Testis (tissue), 3 donors: ENCODE results near the gene CPNE1. TPM values are rescaled to one million over a fixed set of nuclear protein-coding genes. Genes with fewer than 3 reads are reported as not detected.
"Not testable (repeated sequence)": the region's sequence is repeated elsewhere in the genome, so short reads cannot be mapped to it uniquely, and the experiment has no call there.

ENCODE experiments used
- DNase-seq: peaks from one replicate; pipeline ENCODE4 v3.0.0-alpha.2; 2019
- H3K27ac ChIP-seq, 2 donors: fragments of 200-600 bp; sonication (generic); one replicate each; pipeline ENCODE4 v1.5.1; 2019
- H3K27me3 ChIP-seq: fragments of 200-600 bp; sonication (generic); one replicate; pipeline ENCODE4 v1.5.1; 2019
- H3K36me3 ChIP-seq: fragments of 200-600 bp; sonication (generic); one replicate; pipeline ENCODE4 v1.5.1; 2017; ENCODE audit warnings: low read depth; ENCODE audit errors: missing control alignments
- H3K4me1 ChIP-seq: fragments of 200-600 bp; sonication (generic); one replicate; pipeline ENCODE4 v1.5.1; 2019
- H3K4me3 ChIP-seq, 2 donors: fragments of 200-600 bp; sonication (generic); one replicate each; pipeline ENCODE4 v1.5.1; 2017 to 2019
- H3K9me3 ChIP-seq: fragments of 200-600 bp; sonication (generic); one replicate; pipeline ENCODE4 v1.5.1; 2017
- CTCF ChIP-seq, 3 experiments: fragments of 450-650 bp in 2 of 3; fragments of 200-600 bp in 1 of 3; sonication (generic) in 1 of 3; IDR thresholded peaks; one replicate each; pipeline ENCODE4 v1.5.1; 2016 to 2019; ENCODE audit warnings: antibody characterized with exemption in 3 of 3, mild to moderate bottlenecking in 2 of 3, moderate library complexity in 1 of 3
- POLR2A ChIP-seq: fragments of 450-650 bp; IDR thresholded peaks from one replicate; pipeline ENCODE4 v1.6.1; 2017; ENCODE audit warnings: antibody characterized with exemption, mild to moderate bottlenecking, moderate library complexity
- WGBS, 2 donors: methylation state at CpG; one replicate each; pipeline ENCODE4 v1.1.5; 2018; 5-methylcytosine and 5-hydroxymethylcytosine counted together
- intact Hi-C: fragments of 100-400 bp; cut with DNase I; formaldehyde crosslinking; loops from one replicate; pipeline ENCODE4 v1.15.1; 2023; ENCODE audit warnings: low total_unique reads
- polyA plus RNA-seq: library from polyadenylated mRNA; stranded (reverse); fragments of 350-450 nt; fragmentation: Illumina TruSeq; extraction: RNeasy Lipid Tissue Mini Kit (QIAGEN cat#74804); gene quantifications from one replicate; pipeline ENCODE4 v1.2.3, GENCODE V29; 2014; ENCODE audit warnings: low read depth, low replicate concordance; ENCODE audit not compliant: insufficient read depth
- total RNA-seq, 2 donors: library from RNA; depleted of rRNA; stranded (reverse); fragments of >200 nt; gene quantifications; one replicate each; pipeline ENCODE4 v1.2.3, GENCODE V29; 2016

CPNE1 gene
- total and polyA plus RNA-seq, 3 donors from 2014 or later, result 60.6 to 105 (median 103) TPM

DNA sequence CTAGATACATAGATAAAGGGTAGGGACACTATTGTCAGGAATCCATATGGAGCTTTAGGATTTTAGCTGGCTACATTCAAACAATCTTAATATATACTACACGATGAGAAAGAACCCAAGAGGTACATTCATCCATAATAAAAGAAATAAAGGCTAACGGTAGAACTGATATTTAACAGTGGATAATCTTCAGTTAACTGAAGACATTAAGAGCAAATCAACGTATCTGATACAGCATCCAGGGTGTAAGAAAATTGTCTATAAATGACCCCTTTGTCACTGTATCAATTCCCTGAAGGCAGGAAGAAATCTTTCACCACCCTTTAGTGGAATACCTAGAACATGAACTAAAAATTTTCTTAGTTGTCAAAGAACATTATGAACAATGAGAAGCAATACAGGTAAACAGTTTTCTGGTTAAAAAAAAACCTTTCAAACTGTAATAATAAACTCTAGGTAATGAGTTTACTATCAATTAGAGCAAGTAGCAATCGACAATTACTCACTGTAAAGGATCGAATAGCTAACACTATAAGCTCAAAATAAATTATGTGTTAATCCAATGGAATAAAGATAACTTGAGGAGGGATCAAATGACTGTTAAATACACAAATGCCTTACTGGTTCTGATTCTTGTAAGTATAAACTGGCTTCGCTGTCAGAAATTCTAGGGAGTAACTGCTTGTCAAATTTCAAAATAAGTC is 46.3 kb upstream of the CPNE1 start:
- Histone ChIP-seq H3K4me3 (no peak overlapping the region), H3K9me3 (no peaks in the 10 kb centered on the region), H3K36me3 (peaks cover 5% of the 10 kb centered on the region), H3K4me1 (no peaks in the 10 kb centered on the region), H3K27ac (no peak overlapping the region), H3K27me3 (no peaks in the 10 kb centered on the region)
- 66 to 71% methylated on average over 6 of the region's 6 CpGs for WGBS, 2 donors
- DNase-seq, result no peak
- TF ChIP-seq CTCF (IDR thresholded peaks at IDR 0.05) (no peak), POLR2A (no peak)
- intact Hi-C loops, result no loop called here

GRCh38 chr20:35710039-35710438 is 45.3 kb upstream of the CPNE1 start:
- Histone ChIP-seq H3K9me3 (no peaks in the 10 kb centered on the region), H3K36me3 (peaks cover 7% of the 10 kb centered on the region), H3K4me3 (no peak overlapping the region), H3K4me1 (no peaks in the 10 kb centered on the region), H3K27ac (no peak overlapping the region), H3K27me3 (no peaks in the 10 kb centered on the region)
- intact Hi-C loops, result no loop called here
- no peak for TF ChIP-seq POLR2A
- TF ChIP-seq CTCF (IDR thresholded peaks at IDR 0.05), result no peak
- DNase-seq, result no peak

GRCh38 chr20:35709259-35709658 is 44.6 kb upstream of the CPNE1 start:
- Histone ChIP-seq H3K4me3 (no peak overlapping the region), H3K27me3 (no peaks in the 10 kb centered on the region), H3K27ac (no peak overlapping the region), H3K36me3 (peaks cover 7% of the 10 kb centered on the region), H3K4me1 (no peaks in the 10 kb centered on the region), H3K9me3 (no peaks in the 10 kb centered on the region)
- WGBS, 2 donors, result 86 to 88% methylated on average over 1 of the region's 1 CpG
- TF ChIP-seq CTCF (IDR thresholded peaks at IDR 0.05) (no peak), POLR2A (no peak)
- DNase-seq, result no peak
- intact Hi-C loops, result no loop called here

- Histone ChIP-seq H3K27me3 (no peaks in the 10 kb centered on the region), H3K27ac (no peak overlapping the region), H3K4me1 (no peaks in the 10 kb centered on the region), H3K4me3 (no peak overlapping the region), H3K36me3 (peaks cover 7% of the 10 kb centered on the region), H3K9me3 (no peaks in the 10 kb centered on the region)
- 40 to 47% methylated on average over 1 of the region's 1 CpG for WGBS, 2 donors
- DNase-seq, result no peak
- intact Hi-C loops, result no loop called here
- TF ChIP-seq CTCF (IDR thresholded peaks at IDR 0.05) (no peak), POLR2A (no peak)
These were observed 43.8 kb upstream of the CPNE1 start for GRCh38 chr20:35708502-35708901.

DNA sequence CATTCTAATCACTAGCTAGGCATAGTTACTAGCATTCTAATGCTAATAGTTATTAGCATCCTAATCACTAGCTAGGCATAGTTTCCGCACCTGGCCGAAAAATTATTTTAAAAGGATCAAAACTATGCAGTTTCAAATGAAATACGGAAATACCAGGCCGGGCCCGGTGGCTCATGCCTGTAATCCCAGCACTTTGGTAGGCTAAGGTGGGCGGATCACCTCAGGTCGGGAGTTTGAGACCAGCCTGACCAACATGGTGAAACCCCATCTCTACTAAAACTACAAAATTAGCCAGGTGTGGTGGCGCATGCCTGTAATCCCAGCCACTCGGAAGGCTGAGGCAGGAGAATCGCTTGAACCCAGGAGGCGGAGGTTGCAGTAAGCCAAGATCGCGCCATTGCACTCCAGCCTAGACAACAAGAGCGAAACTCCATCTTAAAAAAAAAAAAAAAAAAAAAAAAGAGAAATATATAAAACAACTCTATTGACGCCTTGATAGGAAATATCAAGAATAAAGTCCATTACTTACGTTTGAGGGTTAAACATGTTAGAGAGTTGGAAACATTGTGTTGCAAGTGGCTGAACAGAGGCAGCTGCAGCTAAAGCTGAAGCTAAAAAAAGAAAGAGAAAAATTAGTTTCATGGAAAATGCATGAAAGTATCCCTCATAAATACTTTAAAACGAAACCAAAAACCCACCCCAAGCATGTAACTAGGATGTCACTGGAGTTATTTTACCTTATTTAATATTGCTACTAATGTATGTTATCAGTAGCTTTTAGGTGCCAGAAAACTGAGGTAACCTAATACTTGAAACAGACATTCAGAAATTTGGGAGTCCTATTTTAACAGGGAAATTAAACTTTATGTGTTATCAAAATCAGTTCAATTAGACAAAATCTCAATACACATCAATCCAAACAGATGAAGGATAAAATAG is 42.2 kb upstream of the CPNE1 start:
- H3K4me1 ChIP-seq, H3K36me3 ChIP-seq, H3K27me3 ChIP-seq, DNase-seq, intact Hi-C loops, H3K4me3 ChIP-seq, H3K27ac ChIP-seq, H3K9me3 ChIP-seq: not testable (repeated sequence)
- 81 to 88% methylated on average over 17 of the region's 17 CpGs for WGBS, 2 donors

DNA sequence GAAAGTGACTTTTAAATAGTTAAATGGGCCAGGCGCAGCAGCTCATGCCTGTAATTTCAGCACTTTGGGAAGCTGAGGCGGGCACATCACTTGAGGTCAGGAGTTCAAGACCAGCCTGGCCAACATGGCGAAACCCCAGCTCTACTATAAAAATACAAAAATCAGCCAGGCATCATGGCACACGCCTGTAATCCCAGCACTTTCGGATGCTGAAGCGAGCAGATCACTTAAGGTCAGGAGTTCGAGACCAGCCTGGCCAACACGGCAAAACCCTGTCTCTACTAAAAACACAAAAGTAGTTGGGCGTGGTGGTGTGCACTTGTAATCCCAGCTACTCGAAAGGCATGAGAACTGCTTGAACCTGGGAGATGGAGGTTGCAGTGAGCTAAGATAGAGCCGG is 41.2 kb upstream of the CPNE1 start:
- H3K4me1 ChIP-seq, intact Hi-C loops, DNase-seq, H3K9me3 ChIP-seq, H3K36me3 ChIP-seq, H3K27me3 ChIP-seq, H3K27ac ChIP-seq, H3K4me3 ChIP-seq: not testable (repeated sequence)
- WGBS, 2 donors, result 78 to 84% methylated on average over 11 of the region's 11 CpGs
